Naive thymus-derived CD8-positive, alpha-beta T cell (primary cell): Measurements from ENCODE around the gene TTYH1. TPM values are rescaled to one million over a fixed set of nuclear protein-coding genes. Genes with fewer than 3 reads are reported as not detected.

Source experiments
- ATAC-seq, 2 donors: fragments of 150-1000 bp; cut with Tn5 transposase in 1 of 2; sonication (Bioruptor Pico), chemical (Tn5 transposase) in 1 of 2; 1 replicate in 1 of 2; 2 replicates in 1 of 2; pipeline ENCODE4 v1.10.0; 2021; ENCODE audit warnings: mild to moderate bottlenecking in 2 of 2, moderate library complexity in 2 of 2
- POLR2A ChIA-PET: fragments of 350-600 bp; sonication (Branson Sonifier 250); formaldehyde crosslinking; loops from one replicate; lab custom pipeline; 2021; ENCODE audit warnings: antibody characterized with exemption; lab: Charles Lee
- DNase-seq, 10 donors: peaks; one replicate each; pipeline versions ENCODE4 v3.0.0 to v3.0.0-alpha.2; 2020 to 2022
- H3K27ac Mint-ChIP-seq, 10 donors: one replicate each; pipeline ENCODE4 v1.8.0; 2020 to 2022; ENCODE audit warnings: mild to moderate bottlenecking in 10 of 10, mixed read lengths in 10 of 10, moderate library complexity in 4 of 10, inconsistent platforms in 1 of 10
- H3K27me3 Mint-ChIP-seq, 5 donors: one replicate each; pipeline ENCODE4 v1.8.0; 2021 to 2022; ENCODE audit warnings: mixed read lengths in 5 of 5
- H3K36me3 Mint-ChIP-seq, 3 donors: one replicate each; pipeline ENCODE4 v1.8.0; 2020 to 2022; ENCODE audit warnings: mixed read lengths in 3 of 3, mild to moderate bottlenecking in 2 of 3, inconsistent platforms in 1 of 3
- H3K4me1 Mint-ChIP-seq, 4 donors: one replicate each; pipeline ENCODE4 v1.8.0; 2021 to 2022; ENCODE audit warnings: mixed read lengths in 4 of 4
- H3K4me3 Mint-ChIP-seq, 10 donors: one replicate each; pipeline ENCODE4 v1.8.0; 2020 to 2022; ENCODE audit warnings: mild to moderate bottlenecking in 10 of 10, mixed read lengths in 10 of 10, moderate library complexity in 6 of 10, inconsistent platforms in 1 of 10
- H3K9me3 Mint-ChIP-seq, 9 donors: one replicate each; pipeline ENCODE4 v1.8.0; 2020 to 2022; ENCODE audit warnings: mixed read lengths in 9 of 9, mild to moderate bottlenecking in 3 of 9, inconsistent platforms in 1 of 9, moderate library complexity in 1 of 9
- polyA plus RNA-seq, 3 donors: library from polyadenylated mRNA; unstranded; fragments of 300-500 nt; fragmentation: Illumina TruSeq; gene quantifications; one replicate each; pipeline ENCODE4 v1.2.3, GENCODE V29; 2021
- total RNA-seq, 8 experiments: library from RNA in 2 of 8; stranded (reverse) in 2 of 8; gene quantifications; one replicate each; pipeline ENCODE4 v1.2.3 and lab custom pipeline; 2021 to 2026

Gene TTYH1
- total and polyA plus RNA-seq, 5 experiments from 2014 or later, result 0.04 to 0.65 TPM; not detected in 3

DNA sequence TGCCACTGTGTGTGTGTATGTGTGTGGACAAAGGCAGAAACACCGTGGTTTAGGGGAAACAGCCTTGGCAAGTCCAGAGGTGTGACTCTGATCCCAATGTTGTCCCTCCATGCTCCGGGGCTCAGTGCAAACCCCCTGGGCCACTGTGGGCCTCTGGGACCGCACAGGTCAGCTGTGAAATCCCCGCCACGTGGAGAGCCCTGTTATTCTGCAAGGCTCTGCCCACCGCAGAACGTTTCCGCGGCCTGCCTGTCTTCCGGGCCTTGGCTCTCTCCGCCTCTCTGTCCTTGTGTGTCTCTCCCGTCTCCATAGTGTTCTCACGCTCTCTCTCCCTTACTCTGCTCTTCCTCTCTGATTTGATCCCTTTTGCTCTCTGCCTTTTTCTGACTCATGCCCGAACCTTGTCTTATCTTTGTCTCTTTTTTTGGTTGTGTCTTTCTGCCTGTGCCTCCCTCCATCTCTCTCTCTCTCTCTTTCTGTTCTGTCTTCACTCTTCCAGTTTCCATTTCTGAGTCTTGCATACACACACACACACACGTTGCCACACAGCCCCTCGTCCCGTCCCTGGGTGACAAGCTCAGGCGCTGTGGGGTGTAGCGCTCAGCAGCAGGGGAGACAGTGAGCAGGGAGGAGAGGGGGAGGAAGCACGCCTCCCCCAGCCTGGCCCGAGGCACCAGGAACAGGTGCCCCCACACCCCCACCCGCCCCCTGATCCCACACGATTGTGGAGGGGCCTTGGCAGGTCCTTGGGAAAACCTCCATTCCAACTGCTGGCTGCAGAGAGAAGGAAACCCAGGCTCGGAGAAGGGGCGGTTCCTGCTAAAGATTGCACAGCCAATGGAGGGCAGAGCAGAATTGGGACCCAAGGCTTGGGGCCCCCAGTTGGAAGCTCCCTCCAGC, 3.0 kb downstream of the TTYH1 start:
- H3K27ac Mint-ChIP-seq, result peak overlapping the region in 6 of 10 donors; percentile 0 to 90 (median 44)
- peak; percentile 66 to 70 for ATAC-seq
- H3K36me3 Mint-ChIP-seq, result peaks cover 0 to 8% (median 0%) of the 10 kb centered on the region in 3 donors
- peaks cover 0 to 12% (median 0%) of the 10 kb centered on the region in 9 donors for H3K9me3 Mint-ChIP-seq
- peak overlapping the region; percentile 41 to 83 (median 66) for H3K4me3 Mint-ChIP-seq
- POLR2A ChIA-PET, result no interaction called here
- peaks cover 16 to 55% (median 38%) of the 10 kb centered on the region in 5 donors for H3K27me3 Mint-ChIP-seq
- H3K4me1 Mint-ChIP-seq, result peaks cover 17 to 24% (median 20%) of the 10 kb centered on the region in 4 donors
- DNase-seq, result peak in 2 of 10 donors; percentile 26 to 30

DNA sequence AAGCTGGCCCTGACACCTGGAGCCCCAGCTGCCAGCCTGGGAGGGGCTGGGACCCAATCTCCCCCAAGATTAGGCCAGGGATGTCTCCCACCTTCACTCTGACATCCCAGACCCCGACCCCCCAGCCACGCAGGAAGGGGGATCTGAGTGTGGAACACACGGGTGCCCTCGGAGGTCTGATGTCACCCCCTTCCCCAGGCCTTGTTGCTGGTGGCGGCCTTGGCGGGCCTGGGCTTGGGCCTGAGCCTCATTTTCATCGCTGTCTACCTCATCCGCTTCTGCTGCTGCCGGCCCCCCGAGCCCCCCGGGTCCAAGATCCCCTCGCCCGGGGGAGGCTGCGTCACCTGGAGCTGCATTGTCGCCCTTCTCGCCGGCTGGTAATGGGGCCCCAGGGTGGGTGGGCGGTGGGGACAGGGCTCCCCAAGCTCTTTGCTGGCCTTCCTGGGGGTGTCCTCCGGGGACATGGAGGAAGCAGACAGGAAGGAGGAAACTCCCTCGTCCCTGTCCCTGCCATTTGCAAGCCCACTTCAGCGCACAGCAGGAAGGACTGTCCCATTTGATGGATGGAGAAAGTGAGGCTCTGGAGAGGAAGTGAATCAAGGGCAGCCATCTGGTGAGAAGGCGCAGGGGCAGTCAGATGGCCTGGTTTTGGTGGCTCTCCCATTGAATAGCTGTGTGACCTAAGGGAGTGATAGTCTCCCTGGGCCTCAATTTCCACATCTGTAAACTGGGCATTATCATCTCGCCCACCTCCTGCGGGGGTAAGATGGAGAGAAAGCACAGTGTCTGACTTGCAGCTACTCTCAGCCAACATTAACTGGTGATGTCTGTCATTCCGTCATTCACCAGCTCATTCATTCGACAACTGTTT, 3.9 kb downstream of the TTYH1 start:
- DNase-seq (no peak), ATAC-seq (no peak)
- no peak overlapping the region for H3K4me3 Mint-ChIP-seq
- peaks cover 12 to 55% (median 37%) of the 10 kb centered on the region in 5 donors for H3K27me3 Mint-ChIP-seq
- H3K9me3 Mint-ChIP-seq, result peaks cover 0 to 3% (median 0%) of the 10 kb centered on the region in 9 donors
- H3K36me3 Mint-ChIP-seq, result peaks cover 0 to 5% (median 2%) of the 10 kb centered on the region in 3 donors
- peaks cover 17 to 24% (median 20%) of the 10 kb centered on the region in 4 donors for H3K4me1 Mint-ChIP-seq
- H3K27ac Mint-ChIP-seq, result peak overlapping the region in 1 of 10 donors; percentile 59
- POLR2A ChIA-PET, result no interaction called here

DNA sequence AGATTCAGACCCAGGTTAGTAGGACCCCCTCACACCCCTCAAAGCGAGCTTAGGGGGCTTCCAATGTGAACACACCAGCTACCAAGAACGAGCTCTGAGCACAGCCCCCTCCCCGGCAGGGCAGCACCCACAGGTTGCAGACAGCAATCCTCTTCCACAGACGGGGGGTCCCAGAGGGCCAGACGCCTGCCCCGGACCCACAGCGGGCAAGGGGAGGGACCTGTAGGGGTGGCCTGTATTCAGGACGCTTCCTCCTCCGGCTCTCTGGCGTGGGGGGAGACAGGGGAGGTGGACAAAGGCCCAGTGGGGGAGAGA, 4.8 kb downstream of the TTYH1 start:
- ATAC-seq (no peak), DNase-seq (no peak)
- Mint-ChIP-seq H3K9me3 (peaks cover 0 to 3% (median 0%) of the 10 kb centered on the region in 9 donors), H3K27me3 (peaks cover 13 to 54% (median 36%) of the 10 kb centered on the region in 5 donors), H3K4me3 (no peak overlapping the region), H3K4me1 (peaks cover 17 to 20% (median 19%) of the 10 kb centered on the region in 4 donors), H3K27ac (no peak overlapping the region), H3K36me3 (peaks cover 0 to 5% (median 2%) of the 10 kb centered on the region in 3 donors)
- POLR2A ChIA-PET, result no interaction called here

DNA sequence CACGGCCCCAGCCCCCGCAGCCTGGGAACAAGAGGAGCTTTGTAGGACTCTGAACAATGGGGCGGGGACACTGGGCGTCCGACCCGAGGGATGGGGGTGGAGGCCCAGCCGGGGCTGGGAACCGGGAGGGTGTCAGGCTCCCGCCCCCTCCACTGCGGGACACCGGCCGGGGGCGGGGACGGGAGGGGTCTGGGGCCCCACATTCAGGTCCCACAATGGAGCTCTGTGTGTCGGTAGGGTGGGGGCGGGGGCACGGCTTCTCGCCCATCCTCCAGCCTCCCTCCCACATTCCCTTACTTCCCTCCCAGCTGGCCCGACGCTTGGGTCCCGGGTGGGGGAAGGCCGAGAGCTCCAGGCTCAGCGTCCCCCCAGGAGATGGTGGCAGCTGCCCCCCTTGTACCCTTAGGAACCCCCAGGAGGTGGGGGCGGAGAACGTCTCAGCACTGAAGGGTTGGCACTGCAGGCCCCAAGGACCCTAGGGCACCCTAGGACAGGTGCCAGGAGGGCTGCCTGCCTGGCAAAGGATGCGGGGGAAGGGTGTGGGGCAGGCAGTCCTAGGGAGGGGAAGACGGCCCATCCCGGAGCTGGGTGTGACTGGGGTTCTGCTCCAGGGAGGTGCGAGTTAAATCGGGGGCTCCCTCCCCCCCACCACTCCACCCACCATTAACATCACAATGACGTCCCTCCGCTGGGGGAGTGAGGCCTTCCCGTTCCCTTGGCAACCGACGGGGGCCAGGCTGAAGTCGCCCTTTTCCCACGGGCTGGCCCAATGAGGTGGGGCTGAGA, 5.3 kb downstream of the TTYH1 start:
- Mint-ChIP-seq H3K9me3 (peaks cover 0 to 3% (median 0%) of the 10 kb centered on the region in 9 donors), H3K4me3 (no peak overlapping the region), H3K27me3 (peaks cover 18 to 58% (median 41%) of the 10 kb centered on the region in 5 donors), H3K4me1 (peaks cover 17 to 20% (median 18%) of the 10 kb centered on the region in 4 donors), H3K36me3 (peaks cover 0 to 5% (median 2%) of the 10 kb centered on the region in 3 donors), H3K27ac (no peak overlapping the region)
- no peak for ATAC-seq
- no peak for DNase-seq
- POLR2A ChIA-PET, result no interaction called here

DNA sequence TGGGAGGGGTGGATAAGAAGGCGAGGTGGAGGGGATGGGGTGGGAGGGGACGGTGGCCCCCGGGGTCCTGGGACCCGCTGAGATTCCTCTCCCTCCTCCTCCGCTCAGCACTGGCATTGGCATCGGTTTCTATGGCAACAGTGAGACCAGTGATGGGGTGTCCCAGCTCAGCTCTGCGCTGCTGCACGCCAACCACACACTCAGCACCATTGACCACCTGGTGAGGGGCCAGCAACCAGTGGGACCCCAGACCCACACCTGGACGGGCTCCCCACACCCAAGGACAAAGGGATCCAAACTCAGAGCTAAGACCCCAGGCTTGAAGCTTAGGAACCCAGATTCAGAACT, 5.9 kb downstream of the TTYH1 start:
- Mint-ChIP-seq H3K4me3 (no peak overlapping the region), H3K27me3 (peaks cover 20 to 59% (median 36%) of the 10 kb centered on the region in 5 donors), H3K4me1 (peaks cover 15 to 17% (median 16%) of the 10 kb centered on the region in 4 donors), H3K36me3 (peaks cover 0 to 5% (median 2%) of the 10 kb centered on the region in 3 donors), H3K27ac (peak overlapping the region in 1 of 10 donors; percentile 29), H3K9me3 (peaks cover 0 to 3% (median 0%) of the 10 kb centered on the region in 9 donors)
- ATAC-seq (no peak), DNase-seq (no peak)
- POLR2A ChIA-PET, result no interaction called here

DNA sequence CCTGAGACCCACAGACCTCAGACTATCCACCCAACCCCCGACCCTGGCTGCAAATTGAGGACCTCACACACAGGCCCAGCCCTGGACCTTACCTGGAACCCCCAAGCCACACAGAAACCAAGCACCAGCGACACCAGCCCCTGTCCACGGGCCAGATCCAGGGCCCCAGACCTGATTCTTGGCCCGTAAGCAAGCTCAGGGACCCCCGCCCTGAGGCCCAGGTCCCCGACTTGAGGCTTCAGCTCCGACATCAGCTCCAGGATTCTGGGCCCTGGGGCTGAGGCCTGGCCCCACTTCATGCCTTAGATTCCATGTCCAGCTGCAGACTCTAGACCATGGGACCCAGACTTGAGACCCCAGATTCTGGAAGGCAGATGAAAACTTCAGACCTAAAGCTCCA, 6.3 kb downstream of the TTYH1 start:
- Mint-ChIP-seq H3K36me3 (peaks cover 0 to 5% (median 2%) of the 10 kb centered on the region in 3 donors), H3K27me3 (peaks cover 22 to 62% (median 37%) of the 10 kb centered on the region in 5 donors), H3K9me3 (peaks cover 0 to 3% (median 0%) of the 10 kb centered on the region in 9 donors), H3K4me3 (no peak overlapping the region), H3K4me1 (peaks cover 15 to 17% (median 16%) of the 10 kb centered on the region in 4 donors), H3K27ac (peak overlapping the region in 1 of 10 donors; percentile 29)
- DNase-seq (no peak), ATAC-seq (no peak)
- POLR2A ChIA-PET, result no interaction called here

DNA sequence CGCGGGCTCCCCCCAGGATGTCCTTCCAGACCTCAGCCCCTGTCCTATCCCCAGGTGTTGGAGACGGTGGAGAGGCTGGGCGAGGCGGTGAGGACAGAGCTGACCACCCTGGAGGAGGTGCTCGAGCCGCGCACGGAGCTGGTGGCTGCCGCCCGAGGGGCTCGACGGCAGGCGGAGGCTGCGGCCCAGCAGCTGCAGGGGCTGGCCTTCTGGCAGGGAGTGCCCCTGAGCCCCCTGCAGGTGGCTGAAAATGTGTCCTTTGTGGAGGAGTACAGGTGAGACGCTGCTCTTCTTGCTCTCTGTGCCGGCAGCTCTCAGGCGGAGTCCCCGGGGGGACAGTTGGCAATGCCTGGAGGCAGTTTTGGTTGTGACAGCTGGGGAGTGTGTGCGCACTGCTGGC, 6.9 kb downstream of the TTYH1 start:
- Mint-ChIP-seq H3K27me3 (peaks cover 23 to 64% (median 37%) of the 10 kb centered on the region in 5 donors), H3K4me1 (peaks cover 13 to 15% (median 14%) of the 10 kb centered on the region in 4 donors), H3K9me3 (peaks cover 0 to 1% (median 0%) of the 10 kb centered on the region in 9 donors), H3K27ac (no peak overlapping the region), H3K4me3 (no peak overlapping the region), H3K36me3 (peaks cover 0 to 2% (median 2%) of the 10 kb centered on the region in 3 donors)
- POLR2A ChIA-PET, result no interaction called here
- DNase-seq (no peak), ATAC-seq (no peak)

DNA sequence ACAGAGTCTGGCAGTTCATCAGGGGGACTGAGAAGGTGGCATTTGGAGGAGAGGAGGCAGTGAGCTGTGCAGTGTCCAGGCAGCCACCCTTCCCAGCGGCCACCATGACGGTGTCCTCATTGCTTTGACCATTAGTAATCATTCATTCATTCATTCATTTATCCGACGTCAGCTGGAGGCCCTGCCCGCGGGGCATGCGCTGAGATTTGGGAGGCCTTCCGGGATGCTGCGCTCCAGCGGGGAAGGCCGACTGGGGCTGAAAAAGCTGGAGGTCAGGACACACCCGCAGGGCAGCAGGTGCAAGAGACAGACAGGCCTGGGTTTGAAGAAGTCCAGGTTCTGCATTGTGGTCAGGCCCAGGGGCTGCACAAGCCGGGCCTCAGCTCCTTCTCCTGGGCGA, 8.9 kb downstream of the TTYH1 start:
- ATAC-seq (no peak), DNase-seq (no peak)
- no peaks in the 10 kb centered on the region for H3K9me3 Mint-ChIP-seq
- no peak overlapping the region for H3K27ac Mint-ChIP-seq
- no peak overlapping the region for H3K4me3 Mint-ChIP-seq
- H3K27me3 Mint-ChIP-seq, result peaks cover 19 to 61% (median 27%) of the 10 kb centered on the region in 5 donors
- peaks cover 0 to 2% (median 0%) of the 10 kb centered on the region in 3 donors for H3K36me3 Mint-ChIP-seq
- POLR2A ChIA-PET, result interaction anchor here (0.7 kb wide), 1 partner anchor 46 kb away, joined by 3 read pairs; no protein-coding TSS in a partner anchor
- peaks cover under 1 to 3% (median 2%) of the 10 kb centered on the region in 4 donors for H3K4me1 Mint-ChIP-seq

DNA sequence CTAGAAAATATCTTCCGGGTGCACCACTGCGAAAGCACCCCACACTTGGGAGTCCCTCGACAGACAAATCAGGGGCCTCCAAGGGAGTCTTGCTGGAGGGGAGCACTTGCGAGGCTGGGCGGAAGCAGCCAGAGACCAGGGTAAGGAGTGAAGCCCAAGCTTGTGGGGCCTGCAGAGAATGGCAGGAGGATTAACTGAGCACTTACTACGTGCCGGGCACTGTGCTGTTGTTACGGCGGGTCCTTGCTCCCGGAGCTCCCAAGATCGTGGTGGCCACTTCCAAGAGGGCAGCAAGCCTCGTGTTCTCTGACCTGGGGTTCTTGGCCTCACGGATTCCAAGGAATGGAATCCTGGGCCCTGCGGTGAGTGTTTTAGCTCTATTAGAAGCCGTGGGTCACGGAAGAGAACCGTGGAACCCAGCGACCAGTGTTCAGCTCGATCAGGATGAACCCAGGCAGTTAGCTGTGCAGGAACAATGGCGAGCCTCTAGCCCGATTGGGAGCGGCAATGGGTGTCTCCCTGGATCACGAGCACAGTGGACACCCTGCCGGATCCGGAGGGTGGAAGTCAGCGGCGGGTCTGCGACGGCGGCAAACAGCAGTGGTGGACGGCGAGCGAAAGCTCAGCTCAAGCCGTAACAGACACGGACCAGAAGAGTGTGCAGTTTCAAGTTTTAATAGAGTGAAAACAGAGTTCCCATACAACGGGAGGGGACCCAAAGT, 9.6 kb downstream of the TTYH1 start:
- DNase-seq (no peak), ATAC-seq (no peak)
- H3K9me3 Mint-ChIP-seq, result no peaks in the 10 kb centered on the region
- peaks cover 19 to 58% (median 29%) of the 10 kb centered on the region in 5 donors for H3K27me3 Mint-ChIP-seq
- H3K4me1 Mint-ChIP-seq, result peaks cover 3 to 9% (median 4%) of the 10 kb centered on the region in 4 donors
- peaks cover 0 to 2% (median 0%) of the 10 kb centered on the region in 3 donors for H3K36me3 Mint-ChIP-seq
- no peak overlapping the region for H3K27ac Mint-ChIP-seq
- POLR2A ChIA-PET, result no interaction called here
- no peak overlapping the region for H3K4me3 Mint-ChIP-seq

DNA sequence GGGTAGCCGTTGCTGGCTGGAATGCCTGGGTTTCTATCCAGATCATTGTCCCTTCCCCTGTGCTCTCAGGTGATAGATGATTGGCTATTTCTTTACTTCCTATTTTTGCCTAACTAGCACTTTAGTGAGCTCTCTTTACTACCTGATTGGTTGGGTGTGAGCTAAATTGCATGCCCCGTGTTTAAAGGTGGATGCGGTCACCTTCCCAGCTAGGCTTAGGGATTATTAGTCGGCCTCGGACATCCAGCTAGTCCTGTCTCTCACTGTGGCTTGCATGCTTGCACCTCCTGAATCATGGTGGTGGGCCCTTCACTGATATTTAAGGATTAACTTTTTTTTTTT, 10.1 kb downstream of the TTYH1 start:
- no peak overlapping the region for H3K4me3 Mint-ChIP-seq
- peaks cover 18 to 56% (median 29%) of the 10 kb centered on the region in 5 donors for H3K27me3 Mint-ChIP-seq
- no peaks in the 10 kb centered on the region for H3K9me3 Mint-ChIP-seq
- H3K36me3 Mint-ChIP-seq, result peaks cover 0 to 2% (median 0%) of the 10 kb centered on the region in 3 donors
- H3K4me1 Mint-ChIP-seq, result peaks cover 3 to 13% (median 7%) of the 10 kb centered on the region in 4 donors
- ATAC-seq (no peak), DNase-seq (no peak)
- POLR2A ChIA-PET, result no interaction called here
- no peak overlapping the region for H3K27ac Mint-ChIP-seq

DNA sequence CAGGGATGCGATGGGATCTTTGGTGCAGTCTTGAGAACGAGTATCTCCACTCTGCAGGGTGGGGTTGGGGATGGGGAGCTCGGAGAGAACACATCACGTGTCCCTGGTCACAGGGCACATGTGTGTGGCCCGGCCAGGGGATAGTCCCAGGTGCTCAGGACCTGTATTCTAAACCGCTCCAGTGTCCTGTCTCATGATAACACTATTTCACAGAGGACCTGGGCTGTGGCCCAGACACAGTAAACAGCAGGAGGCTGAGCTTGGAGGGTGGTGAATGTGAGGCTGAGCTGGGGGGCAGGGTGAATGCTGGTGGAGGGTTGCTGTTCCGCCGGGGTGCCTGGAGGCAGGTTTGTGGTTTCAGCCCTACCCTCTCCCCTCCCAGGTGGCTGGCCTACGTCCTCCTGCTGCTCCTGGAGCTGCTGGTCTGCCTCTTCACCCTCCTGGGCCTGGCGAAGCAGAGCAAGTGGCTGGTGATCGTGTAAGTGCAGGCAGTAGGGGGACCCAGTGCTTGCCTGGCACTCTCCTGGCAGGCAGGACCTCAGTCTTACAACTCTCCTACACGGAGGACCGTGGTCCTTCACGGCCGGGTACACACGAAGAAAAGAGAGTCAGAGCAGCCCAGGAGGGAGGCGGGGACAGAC, 11.1 kb downstream of the TTYH1 start:
- Mint-ChIP-seq H3K4me3 (no peak overlapping the region), H3K4me1 (peaks cover 7 to 21% (median 11%) of the 10 kb centered on the region in 4 donors)

More for the DNA sequence above, 11.1 kb downstream of the TTYH1 start:
- Mint-ChIP-seq H3K27ac (no peak overlapping the region), H3K9me3 (no peaks in the 10 kb centered on the region), H3K27me3 (peaks cover 19 to 56% (median 29%) of the 10 kb centered on the region in 5 donors), H3K36me3 (peaks cover 0 to 2% (median 0%) of the 10 kb centered on the region in 3 donors)
- POLR2A ChIA-PET, result no interaction called here
- DNase-seq (no peak), ATAC-seq (no peak)
